GM19043 (cell line): ENCODE data around the gene BTRC.
"Not testable (repeated sequence)": the region's sequence is repeated elsewhere in the genome, so short reads cannot be mapped to it uniquely, and the experiment has no call there.

ENCODE experiments used
- ATAC-seq: cut with Tn5 transposase; IDR thresholded peaks from one replicate; pipeline ENCODE4 v1.9.1; 2021; ENCODE audit warnings: low read depth; ENCODE audit not compliant: unreplicated experiment

The BTRC gene

DNA sequence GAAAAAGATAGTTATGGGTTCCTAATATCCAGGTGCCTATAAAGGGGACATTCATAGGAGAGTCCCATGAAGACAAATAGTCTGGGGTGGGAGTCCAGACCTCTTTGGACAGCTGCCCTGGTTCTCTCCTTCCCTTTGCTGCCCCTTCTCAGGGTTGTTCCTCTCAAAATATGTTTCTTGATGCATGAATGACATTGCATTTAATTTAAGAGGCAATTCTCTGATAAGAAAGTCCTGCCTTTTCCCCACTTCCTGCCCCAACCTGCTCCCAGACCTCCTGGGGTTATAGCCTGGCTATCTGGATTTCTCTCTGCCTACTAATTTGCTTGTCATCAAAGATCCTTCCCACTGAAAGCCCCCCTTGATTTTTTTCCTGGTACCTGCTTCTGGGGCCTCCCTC, 12.5 kb upstream of the BTRC start:
- no peak for ATAC-seq

DNA sequence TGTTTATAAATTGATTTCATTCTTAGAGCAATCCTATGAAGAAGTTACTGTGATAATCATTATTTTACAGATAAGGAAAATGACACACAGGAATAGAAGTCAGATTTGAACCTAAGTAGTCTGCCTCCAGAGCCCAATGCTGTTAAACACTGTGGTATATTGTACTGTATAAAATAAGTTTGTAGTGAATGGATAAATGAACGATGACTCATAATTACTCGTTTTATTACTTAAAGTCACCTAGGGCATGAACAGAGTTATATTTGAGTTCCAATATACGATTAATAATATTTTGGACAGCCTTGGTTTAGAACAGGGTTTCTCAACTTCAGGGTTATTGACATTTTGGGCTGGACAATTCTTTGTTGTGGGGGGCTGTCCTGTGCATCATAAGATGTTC, 7.8 kb upstream of the BTRC start:
- ATAC-seq: no peak

DNA sequence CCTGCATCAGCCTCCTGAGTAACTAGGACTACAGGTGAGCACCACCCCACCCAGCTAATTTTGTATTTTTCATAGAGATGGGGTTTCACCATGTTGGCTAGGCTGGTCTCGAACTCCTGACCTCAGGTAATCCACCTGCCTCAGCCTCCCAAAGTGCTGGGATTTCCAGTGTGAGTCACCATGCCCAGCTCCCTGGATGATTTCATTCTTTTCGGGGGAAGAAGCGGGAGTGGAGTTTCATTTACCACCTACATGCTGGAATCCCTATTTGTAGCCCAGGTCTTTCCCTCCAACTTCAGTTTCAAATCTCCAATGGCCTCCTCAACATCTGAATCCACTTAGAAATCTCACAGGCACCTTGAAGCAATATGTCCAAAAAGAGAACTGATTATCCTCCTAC, 2.9 kb upstream of the BTRC start:
- no peak for ATAC-seq

DNA sequence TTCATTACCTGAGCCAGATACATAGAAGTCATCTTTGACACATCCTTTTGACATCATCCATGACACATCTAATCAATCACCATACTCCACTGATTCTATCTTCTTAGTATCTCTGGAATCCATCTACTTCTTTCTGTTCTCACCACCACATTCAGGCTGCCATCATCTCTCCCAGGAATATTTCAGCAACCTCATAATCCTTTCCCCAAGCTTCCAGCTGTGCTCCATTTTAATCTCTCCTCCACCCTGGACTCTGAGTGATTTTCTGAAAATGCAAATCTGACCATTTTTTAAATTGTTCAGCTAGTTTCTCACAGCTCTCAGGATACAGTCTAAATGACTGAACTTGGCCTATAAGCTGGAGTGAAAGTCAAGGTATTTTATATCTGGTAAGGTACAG, 2.5 kb upstream of the BTRC start:
- no peak for ATAC-seq

GRCh38 chr10:101352857-101353256, 1.1 kb upstream of the BTRC start:
- not testable (repeated sequence) for ATAC-seq

DNA sequence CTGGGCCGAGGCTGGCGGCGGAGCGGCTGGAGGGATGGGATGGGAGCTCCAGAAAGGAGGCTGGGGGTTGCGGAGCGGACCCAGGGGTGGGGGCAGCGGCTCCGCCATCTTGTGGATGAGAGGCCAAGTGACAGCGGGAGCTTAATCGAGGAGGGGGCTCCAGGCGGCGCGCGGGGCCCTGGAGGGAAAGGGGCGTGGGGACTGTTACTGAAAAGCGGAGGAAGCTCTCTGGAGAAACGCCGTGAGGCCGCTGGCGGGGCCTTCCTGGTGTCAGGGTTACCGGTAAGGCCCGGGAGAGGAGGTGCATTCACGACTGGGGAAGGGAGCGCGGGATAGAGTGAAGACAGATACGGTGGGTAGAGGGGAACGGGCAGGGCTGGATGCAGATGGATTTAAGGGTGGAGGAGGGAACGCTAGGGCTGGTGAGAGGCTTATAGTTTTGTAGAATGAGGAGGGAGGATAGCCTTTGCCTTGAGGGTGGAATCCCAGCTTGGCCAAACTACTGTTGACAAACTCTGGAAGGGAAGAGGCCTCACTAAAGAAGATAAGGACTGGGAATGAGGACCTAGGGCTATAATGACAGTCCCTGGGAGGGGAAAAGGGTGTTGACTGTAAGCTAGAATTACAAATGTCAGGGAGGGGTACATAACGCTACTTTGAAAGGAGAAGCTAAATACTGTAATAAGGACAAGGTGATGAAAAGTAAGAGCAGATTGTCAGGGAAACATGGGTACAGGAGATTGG, 535 bp downstream of the BTRC start:
- ATAC-seq: peak; percentile 5

DNA sequence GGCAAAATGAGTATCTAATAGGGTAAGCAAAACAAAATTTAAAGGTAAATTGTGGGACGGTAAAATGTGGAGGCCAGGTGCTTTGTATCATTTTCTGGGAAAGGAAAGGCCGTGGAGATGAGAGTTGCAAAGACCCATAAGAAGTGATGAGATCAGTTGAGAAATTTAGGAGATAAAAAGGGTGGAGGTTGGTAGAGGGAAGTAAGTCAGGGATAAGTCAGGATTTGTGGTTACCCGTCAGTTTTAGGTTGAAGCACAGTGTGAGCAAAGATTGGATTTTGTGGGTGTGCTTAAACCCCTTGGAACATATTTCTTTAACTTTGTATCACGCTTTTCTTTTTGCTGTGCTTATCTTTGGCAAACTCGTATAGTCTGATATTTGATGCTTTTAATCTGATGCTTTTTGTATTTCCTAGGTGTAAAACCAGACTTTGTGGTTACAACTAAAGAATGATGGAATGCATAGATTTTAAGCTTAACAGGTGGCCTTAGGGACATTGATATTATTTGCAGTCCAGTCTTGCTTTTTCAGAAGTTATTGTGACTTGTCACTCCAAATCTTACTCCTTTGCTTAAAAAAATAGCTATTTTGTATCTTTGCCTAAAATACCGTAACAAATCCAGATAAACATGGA, 1.2 kb downstream of the BTRC start:
- ATAC-seq: no peak

DNA sequence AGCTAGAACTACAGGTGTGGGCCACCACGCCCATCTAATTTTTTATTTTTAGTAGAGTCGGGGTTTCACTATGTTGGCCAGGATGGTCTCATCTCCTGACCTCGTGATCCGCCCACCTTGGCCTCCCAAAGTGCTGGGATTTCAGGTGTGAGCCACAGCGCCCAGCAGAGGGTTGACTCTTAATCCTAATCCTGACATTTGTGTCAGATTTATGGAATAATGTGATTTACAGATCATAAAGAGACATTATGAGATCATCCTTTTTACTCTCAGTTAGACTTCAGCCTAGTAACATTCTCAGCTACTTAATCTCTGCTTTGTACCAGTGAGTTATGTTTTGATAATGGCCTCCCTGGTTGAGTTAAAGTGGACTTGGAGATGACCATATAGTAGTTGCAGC, 2.2 kb downstream of the BTRC start:
- no peak for ATAC-seq

DNA sequence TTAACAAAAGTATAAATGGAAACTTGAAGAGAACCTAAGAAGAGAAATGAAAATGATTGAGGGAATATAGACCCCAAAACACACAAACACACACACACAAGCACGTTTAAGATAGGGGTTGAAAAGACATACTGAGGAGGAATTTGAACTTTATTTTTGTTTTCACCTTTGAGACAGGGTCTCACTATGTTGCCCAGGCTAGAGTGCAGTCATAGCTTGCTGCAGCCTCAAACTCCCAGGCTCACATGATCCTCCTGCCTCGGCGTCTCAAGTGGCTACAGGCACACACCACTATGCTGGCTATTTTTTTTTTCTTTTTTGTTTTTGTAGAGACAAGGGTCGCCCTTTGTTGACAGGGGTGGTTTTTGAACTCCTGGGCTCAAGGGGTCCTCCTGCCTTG, 4.0 kb downstream of the BTRC start:
- no peak for ATAC-seq

DNA sequence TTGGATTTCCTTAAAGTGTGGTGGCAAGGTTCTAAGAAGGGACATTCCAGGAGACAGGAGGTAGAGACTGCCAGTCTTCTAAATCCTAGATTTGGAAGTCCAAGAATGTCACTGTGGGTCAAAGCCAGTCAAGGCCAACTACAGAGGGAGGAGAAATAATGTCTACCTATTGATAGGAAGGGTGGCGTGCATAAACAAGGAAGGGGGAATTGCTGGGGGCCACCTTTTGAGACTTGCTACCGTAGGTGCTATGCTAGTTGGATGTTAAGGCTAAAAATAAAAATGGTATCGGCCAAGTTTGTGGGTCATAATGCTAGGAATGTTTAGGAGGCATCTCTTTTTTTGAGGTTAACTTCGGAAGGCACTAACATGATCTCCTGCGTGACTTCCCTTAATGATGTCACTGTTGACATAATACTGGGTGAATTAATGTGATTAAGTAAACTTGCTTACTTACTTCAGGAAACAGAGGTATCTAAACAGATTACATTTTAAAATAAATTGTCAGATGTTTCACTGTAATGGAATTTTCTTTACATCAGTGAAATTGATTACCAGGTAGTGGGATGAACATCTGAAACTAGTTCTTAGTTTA, 4.8 kb downstream of the BTRC start:
- no peak for ATAC-seq

- ATAC-seq: not testable (repeated sequence)
Measured at GRCh38 chr10:101360090-101360489, 6.1 kb downstream of the BTRC start.

DNA sequence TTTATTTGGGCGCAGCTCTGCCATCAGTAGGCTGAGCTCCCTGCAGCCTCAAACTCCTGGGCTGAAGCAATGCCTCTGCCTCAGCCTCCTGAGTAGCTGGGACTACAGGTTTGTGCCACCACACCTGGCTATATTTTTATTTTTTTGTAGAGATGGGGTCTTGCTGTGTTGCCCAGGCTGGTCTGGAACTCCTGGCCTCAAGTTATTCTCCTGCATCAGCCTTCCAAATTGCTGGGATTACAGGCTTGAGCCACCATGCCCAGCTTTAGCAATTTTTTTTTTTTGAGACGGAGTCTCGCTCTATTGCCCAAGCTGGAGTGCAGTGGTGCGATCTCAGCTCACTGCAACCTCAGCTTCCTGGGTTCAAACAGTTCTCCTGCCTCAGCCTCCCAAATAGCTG, 6.9 kb downstream of the BTRC start:
- not testable (repeated sequence) for ATAC-seq

- no peak for ATAC-seq
Measured at GRCh38 chr10:101363850-101364400, 10.0 kb downstream of the BTRC start.

DNA sequence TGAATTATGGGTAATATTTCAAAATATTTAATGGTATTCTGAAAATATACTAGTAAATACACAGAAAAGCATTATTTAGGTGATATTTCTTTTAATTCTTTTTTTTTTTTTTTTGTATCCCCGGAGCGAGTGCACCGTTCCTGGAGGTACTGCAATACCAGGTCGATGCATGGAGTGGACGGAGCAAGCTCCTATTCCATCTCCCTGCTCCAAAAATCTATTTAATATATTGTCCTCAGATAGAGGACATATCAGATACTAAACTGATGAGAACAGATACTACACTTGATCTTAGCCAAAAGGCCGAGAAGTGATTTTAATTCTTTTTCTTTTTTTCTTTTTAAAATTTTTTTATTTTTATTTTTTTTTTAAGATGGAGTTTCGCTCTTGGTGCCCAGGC, 10.8 kb downstream of the BTRC start:
- ATAC-seq: no peak

- ATAC-seq: no peak
Measured at GRCh38 chr10:101367569-101368453, 13.8 kb downstream of the BTRC start.

DNA sequence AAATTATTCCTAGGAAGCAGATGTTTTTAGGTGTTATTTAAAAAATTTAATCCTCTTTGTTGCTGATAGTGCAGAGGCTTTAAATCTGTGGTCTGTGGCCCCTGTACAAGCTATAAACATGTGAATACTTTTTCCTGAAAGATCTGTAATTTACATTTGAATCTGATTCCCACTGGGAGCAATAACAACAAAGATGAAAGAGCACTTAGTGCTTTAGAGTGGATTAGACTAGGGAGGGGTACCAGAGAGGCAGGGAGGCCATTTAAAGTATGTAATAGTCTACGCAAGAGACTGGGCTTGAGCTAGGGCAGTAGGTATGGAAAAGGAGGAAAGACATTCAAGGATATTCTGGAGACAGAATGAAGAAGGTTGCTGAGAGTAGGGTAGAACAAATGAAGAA, 19.1 kb downstream of the BTRC start:
- no peak for ATAC-seq

DNA sequence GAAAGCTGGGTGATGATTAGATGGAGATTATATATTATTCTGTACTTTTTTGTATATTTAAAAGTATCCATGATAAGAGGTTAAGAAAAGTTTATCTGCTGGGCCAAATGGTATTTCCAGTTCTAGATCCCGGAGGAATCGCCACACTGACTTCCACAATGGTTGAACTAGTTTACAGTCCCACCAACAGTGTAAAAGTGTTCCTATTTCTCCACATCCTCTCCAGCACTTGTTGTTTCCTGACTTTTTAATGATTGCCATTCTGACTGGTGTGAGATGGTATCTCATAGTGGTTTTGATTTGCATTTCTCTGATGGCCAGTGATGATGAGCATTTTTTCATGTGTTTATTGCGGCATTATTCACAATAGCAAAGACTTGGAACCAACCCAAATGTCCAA, 20.0 kb downstream of the BTRC start:
- not testable (repeated sequence) for ATAC-seq

GRCh38 chr10:101375076-101375475, 21.1 kb downstream of the BTRC start:
- no peak for ATAC-seq

DNA sequence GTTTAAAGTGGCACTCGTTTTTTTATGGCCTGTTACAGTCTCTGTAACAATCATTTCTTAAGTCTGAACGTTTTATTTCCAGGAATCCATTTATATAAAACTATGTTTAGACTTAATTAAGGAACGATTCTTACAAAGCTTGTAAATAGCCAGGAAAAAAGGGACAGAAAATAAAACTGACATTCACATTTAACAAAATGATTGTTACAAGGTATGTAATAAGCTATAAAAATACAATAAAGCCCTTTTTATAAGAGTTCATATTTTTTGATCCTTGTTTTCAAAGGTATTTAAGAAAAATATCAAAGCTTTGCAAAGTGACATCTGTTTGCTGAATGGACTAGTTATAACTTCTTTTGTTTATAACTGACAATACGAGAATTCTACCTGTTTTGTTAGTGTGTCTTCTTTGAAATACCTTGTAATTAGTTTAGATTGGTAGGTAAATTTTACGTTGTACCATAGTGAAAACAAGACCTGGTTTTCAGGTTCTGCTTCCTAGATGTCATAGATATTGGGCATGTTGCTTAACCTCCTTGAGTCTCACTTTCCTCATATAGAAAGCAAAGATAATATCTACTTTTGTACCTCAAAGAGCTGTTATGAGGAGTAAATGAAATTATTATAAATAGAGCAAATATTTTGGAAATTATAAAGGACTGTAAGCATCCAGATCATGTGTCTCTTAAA, 25.8 kb downstream of the BTRC start:
- no peak for ATAC-seq

DNA sequence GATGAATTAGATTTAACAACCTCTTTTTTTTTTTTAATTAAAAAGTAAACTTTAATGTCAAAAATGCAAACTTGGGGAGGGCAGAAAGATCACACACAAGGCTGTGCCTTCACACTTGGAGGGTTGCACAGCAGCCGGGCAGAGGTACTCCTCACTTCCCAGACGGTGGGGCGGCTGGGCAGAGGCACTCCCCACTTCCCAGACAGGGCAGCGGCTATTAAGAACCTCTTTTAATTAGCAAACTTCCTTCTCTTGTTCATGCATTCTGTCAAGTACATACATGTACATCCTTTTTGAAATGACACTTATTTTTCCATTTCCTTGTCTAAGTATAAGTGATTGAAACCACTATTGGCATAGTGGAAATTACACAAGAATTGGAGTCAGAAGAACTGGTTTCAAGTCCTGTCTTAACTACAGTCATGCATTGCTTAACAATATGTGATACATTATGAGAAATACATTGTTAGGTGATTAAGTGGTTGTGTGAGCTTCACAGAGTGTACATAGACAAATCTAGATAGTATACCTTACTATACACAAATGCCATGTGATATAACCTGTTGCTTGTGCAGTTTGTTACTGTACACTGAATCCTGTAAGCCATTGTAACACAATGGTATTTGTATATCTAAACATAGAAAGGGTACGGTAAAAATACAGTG, 26.5 kb downstream of the BTRC start:
- no peak for ATAC-seq
